IgD-negative memory B cell (primary cell): ENCODE data around the gene DCAF11. TPM values are rescaled to one million over a fixed set of nuclear protein-coding genes. Genes with fewer than 3 reads are reported as not detected.

Source experiments
- H3K27ac Mint-ChIP-seq, 3 donors: one replicate each; pipeline ENCODE4 v1.8.0; 2020 to 2022; ENCODE audit warnings: mild to moderate bottlenecking in 3 of 3, mixed read lengths in 3 of 3, moderate library complexity in 1 of 3
- H3K27me3 Mint-ChIP-seq: one replicate; pipeline ENCODE4 v1.8.0; 2021; ENCODE audit warnings: mixed read lengths
- H3K36me3 Mint-ChIP-seq: one replicate; pipeline ENCODE4 v1.8.0; 2020; ENCODE audit warnings: mild to moderate bottlenecking, mixed read lengths
- H3K4me1 Mint-ChIP-seq, 3 donors: one replicate each; pipeline ENCODE4 v1.8.0; 2020 to 2022; ENCODE audit warnings: mixed read lengths in 3 of 3, mild to moderate bottlenecking in 1 of 3
- H3K4me3 Mint-ChIP-seq, 4 donors: one replicate each; pipeline ENCODE4 v1.8.0; 2020 to 2022; ENCODE audit warnings: mild to moderate bottlenecking in 4 of 4, mixed read lengths in 4 of 4, moderate library complexity in 3 of 4
- H3K9me3 Mint-ChIP-seq, 3 donors: one replicate each; pipeline ENCODE4 v1.8.0; 2020 to 2021; ENCODE audit warnings: mixed read lengths in 3 of 3, mild to moderate bottlenecking in 1 of 3
- polyA plus RNA-seq: library from polyadenylated mRNA; unstranded; fragments of 300-500 nt; fragmentation: Illumina TruSeq; gene quantifications from one replicate; pipeline ENCODE4 v1.2.3, GENCODE V29; 2021

Gene DCAF11
- polyA plus RNA-seq, 1 donor from 2014 or later: 74.5 TPM

DNA sequence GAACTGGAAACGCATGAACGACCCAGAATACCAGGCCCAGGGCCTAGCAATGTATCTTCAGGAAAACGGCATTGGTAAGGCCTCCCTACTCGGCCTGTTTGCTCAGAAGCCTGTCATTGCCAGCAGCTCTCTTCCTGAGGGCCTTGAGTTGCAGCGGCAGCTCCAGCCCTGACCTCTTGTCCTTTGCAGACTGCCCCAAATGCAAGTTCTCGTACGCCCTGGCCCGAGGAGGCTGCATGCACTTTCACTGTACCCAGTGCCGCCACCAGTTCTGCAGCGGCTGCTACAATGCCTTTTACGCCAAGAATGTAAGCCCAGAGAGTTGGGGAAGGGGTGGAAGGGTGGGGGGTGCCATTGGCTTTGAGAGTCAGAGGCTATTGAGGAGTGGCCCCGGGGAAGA is 42.8 kb downstream of the DCAF11 start:
- Mint-ChIP-seq H3K4me3 (peak overlapping the region in 1 of 4 donors; percentile 39), H3K27me3 (no peaks in the 10 kb centered on the region), H3K9me3 (no peaks in the 10 kb centered on the region), H3K4me1 (peaks cover 7 to 15% (median 11%) of the 10 kb centered on the region in 3 donors), H3K27ac (peak overlapping the region in 1 of 3 donors; percentile 64), H3K36me3 (peaks cover 5% of the 10 kb centered on the region)

DNA sequence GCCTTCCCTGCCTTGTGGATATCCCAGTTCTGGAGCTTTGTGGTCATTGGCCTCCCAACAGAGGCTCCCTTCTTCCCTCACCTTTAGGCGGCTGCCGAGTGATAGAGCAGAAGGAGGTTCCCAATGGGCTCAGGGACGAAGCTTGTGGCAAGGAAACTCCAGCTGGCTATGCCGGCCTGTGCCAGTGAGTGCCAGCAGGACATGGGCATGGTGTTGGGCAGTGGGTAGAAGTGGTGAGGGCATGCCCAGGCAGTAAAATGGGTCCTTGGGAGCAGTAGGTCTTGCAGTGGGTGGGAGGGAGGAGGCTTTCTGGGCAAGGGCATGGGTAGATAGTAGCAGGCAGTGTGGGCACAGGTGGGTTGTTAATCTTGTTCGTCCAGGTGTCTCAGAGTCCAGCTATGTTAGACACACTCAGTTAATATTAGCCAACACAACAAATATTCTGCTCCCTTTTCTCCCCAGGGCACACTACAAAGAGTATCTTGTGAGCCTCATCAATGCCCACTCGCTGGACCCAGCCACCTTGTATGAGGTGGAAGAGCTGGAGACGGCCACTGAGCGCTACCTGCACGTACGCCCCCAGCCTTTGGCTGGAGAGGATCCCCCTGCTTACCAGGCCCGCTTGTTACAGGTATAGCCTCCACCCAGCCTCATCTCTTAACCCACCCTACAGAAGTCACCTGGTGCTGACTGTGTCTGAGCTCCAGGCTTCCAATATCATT is 45.4 kb downstream of the DCAF11 start:
- H3K9me3 Mint-ChIP-seq: no peaks in the 10 kb centered on the region
- peaks cover 7 to 27% (median 20%) of the 10 kb centered on the region in 3 donors for H3K4me1 Mint-ChIP-seq
- peak overlapping the region in 2 of 4 donors; percentile 72 to 99 for H3K4me3 Mint-ChIP-seq
- peaks cover 10% of the 10 kb centered on the region for H3K36me3 Mint-ChIP-seq
- no peaks in the 10 kb centered on the region for H3K27me3 Mint-ChIP-seq
- H3K27ac Mint-ChIP-seq: peak overlapping the region in 2 of 3 donors; percentile 98 to 99

DNA sequence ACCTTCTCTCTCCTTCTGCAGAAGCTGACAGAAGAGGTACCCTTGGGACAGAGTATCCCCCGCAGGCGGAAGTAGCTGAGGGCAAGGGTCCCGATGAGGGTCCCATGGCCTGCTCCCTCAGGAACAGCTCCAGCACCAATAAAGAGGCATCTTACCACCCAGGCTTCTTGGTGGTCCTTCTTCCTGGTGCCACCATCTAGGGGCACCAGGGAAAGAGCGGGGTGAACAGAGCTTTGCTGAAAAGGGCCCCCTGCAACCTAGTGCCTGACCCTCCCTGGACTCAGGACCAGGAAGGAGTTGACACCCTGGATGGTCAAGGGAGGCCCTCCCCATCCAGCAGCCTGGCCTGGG is 45.9 kb downstream of the DCAF11 start:
- Mint-ChIP-seq H3K36me3 (peaks cover 13% of the 10 kb centered on the region), H3K9me3 (no peaks in the 10 kb centered on the region), H3K4me3 (peak overlapping the region in 3 of 4 donors; percentile 98 to 100 (median 99)), H3K27me3 (no peaks in the 10 kb centered on the region), H3K4me1 (peaks cover 7 to 29% (median 20%) of the 10 kb centered on the region in 3 donors), H3K27ac (peak overlapping the region; percentile 98 to 100 (median 99))

DNA sequence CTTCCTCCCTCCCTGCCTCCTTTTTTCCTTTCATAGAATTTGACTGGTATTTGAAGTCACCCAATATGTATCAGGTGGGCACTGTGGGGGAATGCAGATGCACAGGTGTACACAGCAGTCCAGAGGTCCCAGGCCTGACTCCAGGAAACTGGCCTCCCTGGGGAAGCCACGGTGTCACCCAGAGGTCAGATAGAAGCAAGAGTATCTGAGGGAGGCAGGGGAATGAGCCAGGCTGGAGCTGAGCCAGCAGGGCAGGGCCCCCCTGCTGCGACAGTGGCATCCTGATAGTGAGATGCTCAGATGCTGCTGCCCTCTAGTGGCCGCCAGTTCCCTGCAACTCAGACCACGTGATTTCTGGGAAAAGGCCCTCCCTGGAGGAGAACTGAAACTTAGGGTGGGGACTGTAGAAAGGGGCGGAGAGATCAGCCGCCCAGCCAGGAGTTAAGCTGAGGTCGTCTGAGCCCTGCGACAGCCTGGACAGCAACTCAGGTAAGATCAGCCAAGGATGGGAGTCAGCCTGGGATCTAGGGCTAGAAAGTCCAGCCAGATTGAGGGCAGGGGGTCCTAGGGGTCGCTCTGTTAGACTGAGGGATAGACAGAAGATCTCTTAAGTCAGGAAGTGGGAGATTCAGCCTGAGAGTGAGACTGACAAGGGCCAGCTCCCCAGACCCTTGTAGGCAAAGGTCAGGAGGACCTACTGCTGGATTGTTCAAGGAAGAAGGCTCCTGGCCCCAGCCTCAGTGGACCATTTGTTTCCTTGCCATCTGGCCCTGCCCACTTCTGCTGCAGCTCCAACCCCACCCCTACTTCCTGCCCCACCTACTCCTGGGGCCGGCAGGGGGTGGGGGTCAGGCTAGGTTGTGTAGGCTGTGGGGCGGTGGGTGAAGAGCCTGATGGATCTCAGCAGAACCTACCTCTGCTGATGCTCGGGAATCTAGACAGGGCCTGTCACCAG is 46.5 kb downstream of the DCAF11 start, which contains the start of gene IRF9:
Gene IRF9, plus strand, starts transcription at position 416 of the 955 bp plus-strand sequence. CDS start 880 bp downstream, outside the sequence.
- Mint-ChIP-seq H3K4me1 (peaks cover 7 to 29% (median 20%) of the 10 kb centered on the region in 3 donors), H3K27me3 (no peaks in the 10 kb centered on the region), H3K36me3 (peaks cover 10% of the 10 kb centered on the region), H3K4me3 (peak within 1 kb of the TSS; percentile 98 to 100 (median 99)), H3K27ac (peak within 1 kb of the TSS; percentile 98 to 100 (median 99)), H3K9me3 (no peaks in the 10 kb centered on the region)

DNA sequence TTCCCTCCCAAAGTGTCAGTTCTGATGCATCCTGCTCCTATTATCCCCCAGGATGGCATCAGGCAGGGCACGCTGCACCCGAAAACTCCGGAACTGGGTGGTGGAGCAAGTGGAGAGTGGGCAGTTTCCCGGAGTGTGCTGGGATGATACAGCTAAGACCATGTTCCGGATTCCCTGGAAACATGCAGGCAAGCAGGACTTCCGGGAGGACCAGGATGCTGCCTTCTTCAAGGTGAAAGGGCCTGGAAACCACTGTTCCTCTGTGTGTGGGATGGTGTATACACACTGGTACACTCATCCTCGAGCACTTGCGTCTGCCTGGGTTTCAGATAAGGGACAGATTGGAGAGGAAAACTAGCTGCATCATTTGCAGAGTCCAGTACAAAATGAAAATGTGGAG is 47.5 kb downstream of the DCAF11 start:
- Mint-ChIP-seq H3K36me3 (peaks cover 14% of the 10 kb centered on the region), H3K4me1 (peaks cover 7 to 29% (median 20%) of the 10 kb centered on the region in 3 donors), H3K4me3 (peak overlapping the region; percentile 98 to 100 (median 99)), H3K27ac (peak overlapping the region; percentile 98 to 100 (median 99)), H3K27me3 (no peaks in the 10 kb centered on the region), H3K9me3 (no peaks in the 10 kb centered on the region)

DNA sequence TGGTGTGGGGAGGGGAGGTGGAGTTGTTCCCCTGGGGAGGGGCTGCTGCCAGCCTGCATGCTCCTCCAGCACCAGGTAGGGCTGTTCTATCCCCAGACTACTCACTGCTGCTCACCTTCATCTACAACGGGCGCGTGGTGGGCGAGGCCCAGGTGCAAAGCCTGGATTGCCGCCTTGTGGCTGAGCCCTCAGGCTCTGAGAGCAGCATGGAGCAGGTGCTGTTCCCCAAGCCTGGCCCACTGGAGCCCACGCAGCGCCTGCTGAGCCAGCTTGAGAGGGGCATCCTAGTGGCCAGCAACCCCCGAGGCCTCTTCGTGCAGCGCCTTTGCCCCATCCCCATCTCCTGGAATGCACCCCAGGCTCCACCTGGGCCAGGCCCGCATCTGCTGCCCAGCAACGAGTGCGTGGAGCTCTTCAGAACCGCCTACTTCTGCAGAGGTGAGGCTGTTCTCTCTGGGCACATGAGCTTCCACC is 50.0 kb downstream of the DCAF11 start:
- H3K4me3 Mint-ChIP-seq: peak overlapping the region in 1 of 4 donors; percentile 85
- H3K4me1 Mint-ChIP-seq: peaks cover 7 to 36% (median 28%) of the 10 kb centered on the region in 3 donors
- H3K27ac Mint-ChIP-seq: peak overlapping the region in 2 of 3 donors; percentile 57 to 84
- H3K9me3 Mint-ChIP-seq: no peaks in the 10 kb centered on the region
- no peaks in the 10 kb centered on the region for H3K27me3 Mint-ChIP-seq
- H3K36me3 Mint-ChIP-seq: peaks cover 14% of the 10 kb centered on the region

DNA sequence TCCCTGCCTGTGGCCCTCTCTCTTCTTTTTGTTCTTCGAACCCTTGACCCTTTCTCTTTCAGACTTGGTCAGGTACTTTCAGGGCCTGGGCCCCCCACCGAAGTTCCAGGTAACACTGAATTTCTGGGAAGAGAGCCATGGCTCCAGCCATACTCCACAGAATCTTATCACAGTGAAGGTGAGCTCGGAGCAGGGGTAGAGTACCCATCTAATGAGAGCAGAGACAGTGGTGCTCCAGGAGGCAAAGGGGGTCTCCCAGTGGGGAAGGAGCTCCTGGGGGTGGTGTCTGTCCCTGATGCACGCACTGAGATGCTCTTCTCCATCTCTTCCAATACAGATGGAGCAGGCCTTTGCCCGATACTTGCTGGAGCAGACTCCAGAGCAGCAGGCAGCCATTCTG is 51.2 kb downstream of the DCAF11 start:
- peaks cover 6 to 33% (median 30%) of the 10 kb centered on the region in 3 donors for H3K4me1 Mint-ChIP-seq
- H3K27me3 Mint-ChIP-seq: no peaks in the 10 kb centered on the region
- H3K36me3 Mint-ChIP-seq: peaks cover 14% of the 10 kb centered on the region
- no peaks in the 10 kb centered on the region for H3K9me3 Mint-ChIP-seq
- H3K27ac Mint-ChIP-seq: no peak overlapping the region
- H3K4me3 Mint-ChIP-seq: peak overlapping the region in 1 of 4 donors; percentile 85

DNA sequence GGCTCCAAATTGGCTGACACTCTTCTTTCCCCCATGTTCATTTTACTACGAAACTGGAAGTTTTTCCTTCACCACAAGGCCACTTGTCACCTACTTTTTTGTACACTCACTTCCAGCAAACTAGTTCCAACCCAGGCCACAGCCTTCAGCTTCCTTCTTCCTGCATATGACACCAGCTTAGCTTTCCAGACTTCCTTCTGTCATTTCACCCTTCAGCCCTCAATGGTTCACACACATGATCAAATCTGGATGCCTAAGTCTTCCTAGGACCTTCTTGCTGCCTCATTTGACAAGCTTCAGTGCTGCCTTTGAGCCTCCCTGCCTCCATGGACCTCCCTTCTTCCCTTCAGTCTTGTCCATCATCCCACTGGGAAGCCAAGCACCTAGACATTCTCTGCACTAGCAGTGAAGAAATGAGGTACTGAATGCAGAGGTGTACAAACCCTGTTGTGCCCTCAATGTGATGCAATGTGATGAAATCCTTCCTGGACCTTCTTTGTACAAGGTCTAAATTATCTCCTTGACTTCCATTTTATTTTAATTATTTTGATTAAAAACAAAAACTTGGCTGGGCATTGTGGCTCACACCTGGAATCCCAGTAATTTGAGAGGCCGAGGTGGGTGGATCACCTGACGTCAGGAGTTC is 53.0 kb downstream of the DCAF11 start:
- Mint-ChIP-seq H3K4me3 (peak overlapping the region in 2 of 4 donors; percentile 33 to 80), H3K27ac (peak overlapping the region in 1 of 3 donors; percentile 51), H3K27me3 (no peaks in the 10 kb centered on the region), H3K4me1 (peaks cover 11 to 30% (median 27%) of the 10 kb centered on the region in 3 donors), H3K9me3 (no peaks in the 10 kb centered on the region), H3K36me3 (peaks cover 14% of the 10 kb centered on the region)

DNA sequence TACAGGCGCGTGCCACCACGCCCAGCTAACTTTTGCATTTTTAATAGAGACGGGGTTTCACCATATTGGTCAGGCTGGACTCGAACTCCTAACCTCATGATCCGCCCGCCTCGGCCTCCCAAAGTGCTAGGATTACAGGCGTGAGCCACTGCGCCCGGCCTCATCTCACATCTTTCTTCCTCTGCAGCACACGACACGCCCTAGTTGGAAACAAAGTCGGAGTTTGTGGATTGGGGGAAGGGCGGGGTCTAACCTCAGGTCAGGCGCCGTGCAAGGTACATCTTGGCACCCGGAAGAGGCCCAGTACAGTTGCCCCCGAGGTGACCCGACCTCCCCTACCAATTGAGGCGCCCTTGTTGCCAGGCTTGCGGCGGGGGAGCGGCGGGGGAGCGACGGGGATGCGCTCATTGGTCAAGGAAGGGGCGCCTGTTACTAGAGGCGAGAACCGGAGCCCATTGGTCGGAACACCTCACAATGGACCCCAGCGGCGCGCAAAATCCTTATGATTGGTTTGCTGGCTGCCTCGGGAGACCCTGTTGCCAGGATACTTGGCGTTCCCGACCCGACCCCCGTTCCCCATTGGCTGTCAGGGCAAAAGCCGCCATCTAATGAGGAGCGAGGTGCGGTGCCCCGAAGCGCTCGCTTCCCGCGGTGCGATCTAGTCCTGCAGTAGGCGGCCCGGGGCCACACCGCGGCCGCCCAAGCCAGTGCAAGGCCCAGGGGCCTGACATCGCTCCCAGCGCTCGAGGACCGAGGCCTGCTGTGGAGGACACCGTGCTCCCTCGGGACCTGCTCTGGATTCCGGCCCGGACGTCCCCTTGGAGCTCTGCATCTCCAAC is 57.1 kb downstream of the DCAF11 start, which contains the start of gene REC8:
Gene REC8, plus strand, starts transcription at position 659 of the 839 bp plus-strand sequence. CDS start 473 bp downstream, outside the sequence.
- Mint-ChIP-seq H3K4me3 (peak within 1 kb of the TSS; percentile 84 to 98 (median 94)), H3K9me3 (no peaks in the 10 kb centered on the region), H3K27ac (peak within 1 kb of the TSS; percentile 87 to 94 (median 89)), H3K27me3 (no peaks in the 10 kb centered on the region), H3K36me3 (peaks cover 8% of the 10 kb centered on the region), H3K4me1 (peaks cover 11 to 18% (median 16%) of the 10 kb centered on the region in 3 donors)

DNA sequence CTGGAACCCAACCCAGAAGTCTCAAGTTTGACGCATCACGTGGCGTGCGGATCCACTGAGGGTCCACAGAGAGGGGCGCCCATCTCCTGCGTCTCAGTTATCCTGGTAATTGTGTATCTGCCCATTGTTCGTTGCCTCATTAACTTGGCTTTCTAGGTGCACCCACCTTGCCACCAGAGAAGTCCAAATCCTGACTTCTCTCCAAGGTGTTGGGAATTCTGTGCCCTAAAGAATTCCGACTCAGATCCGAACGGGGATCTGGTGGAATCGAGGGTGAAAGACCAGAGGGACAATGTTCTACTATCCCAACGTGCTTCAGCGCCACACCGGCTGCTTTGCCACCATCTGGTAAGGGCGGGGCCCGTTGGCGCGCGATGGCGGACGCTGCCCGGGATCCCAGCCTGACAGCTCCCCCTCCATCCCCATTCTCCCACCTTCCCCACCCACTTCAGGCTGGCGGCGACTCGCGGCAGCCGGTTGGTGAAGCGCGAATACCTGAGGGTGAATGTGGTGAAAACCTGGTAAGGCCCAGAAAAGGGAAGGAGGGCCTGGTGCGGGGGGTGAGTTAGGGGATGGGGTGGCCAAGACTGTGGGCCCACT is 57.8 kb downstream of the DCAF11 start:
- no peaks in the 10 kb centered on the region for H3K27me3 Mint-ChIP-seq
- H3K9me3 Mint-ChIP-seq: no peaks in the 10 kb centered on the region
- peak overlapping the region; percentile 84 to 98 (median 94) for H3K4me3 Mint-ChIP-seq
- peaks cover 6% of the 10 kb centered on the region for H3K36me3 Mint-ChIP-seq
- H3K4me1 Mint-ChIP-seq: peaks cover 11 to 17% (median 16%) of the 10 kb centered on the region in 3 donors
- H3K27ac Mint-ChIP-seq: peak overlapping the region in 2 of 3 donors; percentile 81 to 87

DNA sequence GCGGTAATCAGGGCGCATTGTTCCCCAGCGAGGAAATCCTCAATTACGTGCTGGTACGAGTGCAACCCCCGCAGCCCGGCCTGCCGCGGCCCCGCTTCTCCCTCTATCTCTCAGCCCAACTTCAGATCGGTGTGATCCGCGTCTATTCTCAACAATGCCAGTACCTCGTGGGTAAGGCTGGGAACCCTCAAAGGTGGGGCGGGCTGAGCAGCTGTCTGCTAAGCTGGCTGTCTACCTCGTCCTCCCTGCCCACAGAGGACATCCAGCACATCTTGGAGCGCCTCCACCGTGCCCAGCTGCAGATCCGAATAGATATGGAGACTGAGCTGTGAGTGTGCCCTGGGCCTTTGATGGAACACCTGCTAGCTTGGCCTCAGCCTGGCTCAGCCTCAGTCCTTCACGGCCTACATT is 58.3 kb downstream of the DCAF11 start:
- no peaks in the 10 kb centered on the region for H3K27me3 Mint-ChIP-seq
- H3K4me3 Mint-ChIP-seq: peak overlapping the region in 3 of 4 donors; percentile 55 to 95 (median 60)
- peak overlapping the region in 2 of 3 donors; percentile 70 to 89 for H3K27ac Mint-ChIP-seq
- peaks cover 6% of the 10 kb centered on the region for H3K36me3 Mint-ChIP-seq
- H3K9me3 Mint-ChIP-seq: no peaks in the 10 kb centered on the region
- peaks cover 11 to 14% (median 12%) of the 10 kb centered on the region in 3 donors for H3K4me1 Mint-ChIP-seq
